Lower leg skin (tissue), 3 donors: ENCODE measurements around the gene MAST4.

Experiments used
- POLR2A ChIP-seq, 2 donors: fragments of 450-650 bp; IDR thresholded peaks; one replicate each; pipeline ENCODE4 v1.6.1; 2016 to 2017; ENCODE audit warnings: antibody characterized with exemption in 2 of 2, mild to moderate bottlenecking in 1 of 2, moderate library complexity in 1 of 2
- TF ChIP-seq, protein P1 (sequence below), 3 donors: fragments of 450-650 bp; IDR thresholded peaks; one replicate each; pipeline ENCODE4 v1.5.1; 2016; ENCODE audit warnings: antibody characterized with exemption in 3 of 3, mild to moderate bottlenecking in 3 of 3, moderate library complexity in 2 of 3

DNA sequence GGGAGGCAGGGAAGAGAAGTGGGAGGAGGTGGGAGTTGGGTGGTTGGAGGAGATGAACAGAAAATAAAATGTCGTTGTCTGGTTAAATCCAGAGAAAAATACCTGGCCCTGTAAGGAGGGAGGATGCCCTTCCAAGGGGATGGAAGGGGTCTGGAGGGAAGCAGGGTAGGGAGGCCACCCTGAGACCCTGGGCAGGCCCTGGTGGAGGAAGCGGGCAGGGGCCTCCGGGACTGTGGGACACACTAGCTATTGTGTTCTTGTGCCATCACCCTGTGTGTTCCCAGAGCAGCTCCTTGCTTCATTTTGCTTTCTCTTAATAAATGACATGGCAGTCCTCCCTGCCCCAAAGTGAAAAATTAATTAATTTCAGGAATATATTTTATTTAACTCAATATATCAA, 612.2 kb downstream of the MAST4 start:
- TF ChIP-seq, protein P1, sequence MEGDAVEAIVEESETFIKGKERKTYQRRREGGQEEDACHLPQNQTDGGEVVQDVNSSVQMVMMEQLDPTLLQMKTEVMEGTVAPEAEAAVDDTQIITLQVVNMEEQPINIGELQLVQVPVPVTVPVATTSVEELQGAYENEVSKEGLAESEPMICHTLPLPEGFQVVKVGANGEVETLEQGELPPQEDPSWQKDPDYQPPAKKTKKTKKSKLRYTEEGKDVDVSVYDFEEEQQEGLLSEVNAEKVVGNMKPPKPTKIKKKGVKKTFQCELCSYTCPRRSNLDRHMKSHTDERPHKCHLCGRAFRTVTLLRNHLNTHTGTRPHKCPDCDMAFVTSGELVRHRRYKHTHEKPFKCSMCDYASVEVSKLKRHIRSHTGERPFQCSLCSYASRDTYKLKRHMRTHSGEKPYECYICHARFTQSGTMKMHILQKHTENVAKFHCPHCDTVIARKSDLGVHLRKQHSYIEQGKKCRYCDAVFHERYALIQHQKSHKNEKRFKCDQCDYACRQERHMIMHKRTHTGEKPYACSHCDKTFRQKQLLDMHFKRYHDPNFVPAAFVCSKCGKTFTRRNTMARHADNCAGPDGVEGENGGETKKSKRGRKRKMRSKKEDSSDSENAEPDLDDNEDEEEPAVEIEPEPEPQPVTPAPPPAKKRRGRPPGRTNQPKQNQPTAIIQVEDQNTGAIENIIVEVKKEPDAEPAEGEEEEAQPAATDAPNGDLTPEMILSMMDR (IDR thresholded peaks at IDR 0.05): no peak
- TF ChIP-seq POLR2A (IDR thresholded peaks at IDR 0.05): no peak
